SIG-M5 (cell line): Measurements from ENCODE around the gene WWC1.
"Not testable (repeated sequence)": the region's sequence is repeated elsewhere in the genome, so short reads cannot be mapped to it uniquely, and the experiment has no call there.

ENCODE experiments used
- DNase-seq: peaks from one replicate; lab custom pipeline; 2025; lab: John Stamatoyannopoulos, UW

The WWC1 gene

DNA sequence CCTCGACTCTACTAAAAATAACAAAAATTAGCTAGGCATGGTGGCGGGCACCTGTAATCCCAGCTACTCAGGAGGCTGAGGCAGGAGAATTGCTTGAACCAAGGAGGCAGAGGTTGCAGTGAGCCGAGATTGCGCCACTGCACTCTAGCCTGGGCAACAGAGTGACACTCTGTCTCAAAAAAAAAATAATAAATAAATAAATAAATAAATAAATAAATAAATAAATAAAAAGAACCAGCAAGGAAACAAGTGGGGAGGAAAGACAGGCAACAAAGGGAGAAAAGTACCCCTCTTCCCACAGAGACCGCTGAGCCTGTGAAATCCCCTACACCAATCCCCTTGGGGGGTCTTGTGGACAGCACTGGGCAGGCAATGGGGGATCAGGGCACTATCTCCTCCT, 4.6 kb upstream of the WWC1 start:
- DNase-seq = not testable (repeated sequence)

DNA sequence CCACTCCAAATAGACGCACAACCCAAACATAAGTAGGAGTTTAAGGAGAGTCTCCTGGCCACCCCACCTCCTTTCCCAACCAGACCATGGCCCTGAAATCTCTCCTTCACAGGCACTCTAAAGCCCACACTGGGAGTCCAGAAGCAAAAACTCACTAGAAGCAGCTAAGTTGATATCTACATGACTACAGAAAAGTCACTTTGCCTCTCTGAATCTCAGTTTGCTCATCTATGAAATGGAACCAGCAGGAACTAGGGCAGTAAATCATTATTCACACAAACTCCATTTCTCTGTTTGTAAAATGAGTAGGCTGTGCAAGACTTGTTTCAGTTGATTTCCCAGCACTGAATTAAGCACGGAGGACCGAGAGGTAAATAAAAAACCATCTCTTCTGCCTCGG, 4.1 kb upstream of the WWC1 start:
- no peak for DNase-seq

GRCh38 chr5:168288349-168289245, 2.8 kb upstream of the WWC1 start:
- DNase-seq = no peak

DNA sequence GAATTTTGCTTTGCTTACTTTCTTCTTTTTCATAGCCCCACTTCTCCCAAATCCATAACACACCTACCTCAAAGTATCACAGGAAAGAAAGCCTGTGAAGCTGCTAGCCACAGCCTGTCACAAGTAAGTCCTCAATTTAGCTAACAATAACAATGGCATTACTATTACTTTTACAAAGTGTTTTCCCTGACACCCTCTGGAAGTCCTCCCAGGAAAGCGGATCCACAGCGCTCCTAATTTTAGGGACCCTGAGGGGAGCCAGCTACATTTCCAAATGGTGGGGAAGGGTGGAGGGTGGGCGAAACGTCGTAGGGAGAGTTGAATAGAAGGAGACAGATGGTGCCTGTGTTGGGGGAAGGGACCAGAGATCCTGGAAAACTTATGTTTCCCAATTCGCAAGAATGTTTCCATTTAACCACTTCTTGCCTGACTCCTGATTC, 523 bp upstream of the WWC1 start:
- DNase-seq = no peak

DNA sequence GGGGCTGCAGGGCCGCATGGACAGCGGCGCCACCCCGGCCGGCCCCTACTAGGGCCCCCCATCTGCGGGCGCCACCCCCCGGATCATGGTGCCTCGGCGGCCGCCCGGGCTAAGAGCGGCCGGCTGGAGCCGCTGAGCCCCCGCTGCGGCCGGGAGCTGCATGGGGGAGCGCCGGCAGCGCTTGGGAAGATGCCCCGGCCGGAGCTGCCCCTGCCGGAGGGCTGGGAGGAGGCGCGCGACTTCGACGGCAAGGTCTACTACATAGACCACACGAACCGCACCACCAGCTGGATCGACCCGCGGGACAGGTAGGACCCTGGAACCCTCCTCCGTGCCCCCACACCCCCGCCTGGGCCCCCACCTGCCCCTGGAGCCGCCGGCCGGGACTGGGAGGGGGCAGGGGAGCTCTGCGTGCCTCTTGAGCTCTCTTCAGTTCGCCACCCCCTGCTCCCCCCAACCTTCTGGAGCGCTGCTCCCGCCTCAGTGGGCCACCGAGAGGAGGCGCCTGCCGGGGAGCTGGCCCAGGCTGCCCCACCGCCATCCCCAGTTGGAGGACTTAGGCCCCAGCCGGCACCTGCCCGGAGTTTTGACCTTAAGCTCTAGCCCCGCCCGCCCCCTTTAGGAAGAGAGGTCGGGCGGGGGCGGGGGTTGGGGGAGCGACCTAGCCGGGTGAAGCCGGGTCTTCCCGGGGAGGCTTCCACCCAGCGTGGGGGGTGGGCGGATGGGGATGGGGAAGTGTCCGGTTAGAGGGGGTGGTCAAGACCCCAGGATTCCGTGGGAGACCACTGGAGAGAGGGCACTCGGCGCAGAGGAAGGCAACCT, 730 bp downstream of the WWC1 start:
- no peak for DNase-seq

- no peak for DNase-seq
These were observed 1.6 kb downstream of the WWC1 start for GRCh38 chr5:168292786-168293696.

DNA sequence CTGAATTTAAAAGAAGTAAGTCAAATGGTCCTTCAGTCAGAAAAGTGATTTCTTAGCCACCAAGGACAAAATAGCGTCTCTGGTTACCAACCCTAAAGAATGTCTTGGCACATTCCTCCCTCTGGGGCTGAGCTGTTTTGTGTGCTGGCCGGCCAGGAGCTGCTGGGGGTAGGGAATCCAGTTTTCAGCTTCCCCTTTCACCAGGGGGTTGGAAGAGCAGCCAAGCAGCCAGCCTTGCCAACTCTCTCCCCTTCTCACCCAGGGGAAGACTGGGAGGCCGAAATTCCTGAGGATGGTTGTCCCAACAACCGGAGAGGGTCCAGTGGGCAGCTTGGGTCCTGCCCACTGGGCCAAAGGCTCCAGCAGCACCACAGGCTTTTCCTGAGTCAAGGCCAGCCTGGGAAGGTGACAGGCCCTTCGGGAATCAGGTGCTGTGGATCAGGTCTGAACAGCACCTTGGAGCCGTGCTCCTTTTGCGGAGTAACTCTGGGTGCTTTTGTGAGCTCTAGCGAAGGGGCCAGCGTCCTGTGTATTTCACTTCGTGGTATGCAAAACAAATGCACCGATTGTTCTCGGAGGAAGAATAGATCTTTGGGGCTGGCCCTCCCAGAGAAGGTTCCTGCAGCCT, 4.2 kb downstream of the WWC1 start:
- DNase-seq = no peak

DNA sequence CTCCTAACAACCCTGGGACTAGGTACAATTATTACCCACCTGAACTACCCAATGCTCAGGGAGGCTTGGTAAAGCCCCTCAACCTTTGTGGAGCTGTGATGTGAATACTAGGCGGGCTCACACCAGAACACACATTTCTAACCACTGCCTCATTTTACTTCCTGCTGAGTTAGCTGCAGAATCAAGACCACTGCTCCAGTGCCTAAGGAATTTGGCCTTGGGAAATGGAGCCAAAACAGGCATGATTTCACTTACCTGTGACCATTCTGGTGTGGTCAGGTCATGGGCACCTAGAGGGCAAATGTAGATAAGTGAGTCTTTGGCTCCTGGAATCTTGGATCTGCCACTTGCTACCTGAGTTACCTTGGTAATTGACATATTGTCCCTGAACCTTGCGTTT, 5.2 kb downstream of the WWC1 start:
- no peak for DNase-seq

DNA sequence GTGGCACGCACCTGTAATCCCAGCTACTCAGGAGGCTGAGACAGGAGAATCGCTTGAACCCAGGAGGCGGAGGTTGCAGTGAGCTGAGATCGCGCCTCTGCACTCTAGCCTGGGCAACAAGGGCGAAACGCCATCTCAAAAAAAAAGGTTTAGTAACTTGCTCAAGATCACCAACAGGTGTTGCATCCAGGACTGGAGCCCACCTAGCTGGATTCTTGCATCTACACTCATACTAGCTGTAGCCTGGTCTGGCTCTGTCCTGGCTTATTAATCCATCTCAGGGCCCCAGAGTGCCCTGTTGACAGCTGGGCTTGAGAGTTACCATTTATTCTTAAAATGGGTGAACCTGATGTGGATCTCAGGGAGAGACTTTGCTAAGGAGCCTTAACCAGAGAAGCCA, 7.5 kb downstream of the WWC1 start:
- DNase-seq = no peak

DNA sequence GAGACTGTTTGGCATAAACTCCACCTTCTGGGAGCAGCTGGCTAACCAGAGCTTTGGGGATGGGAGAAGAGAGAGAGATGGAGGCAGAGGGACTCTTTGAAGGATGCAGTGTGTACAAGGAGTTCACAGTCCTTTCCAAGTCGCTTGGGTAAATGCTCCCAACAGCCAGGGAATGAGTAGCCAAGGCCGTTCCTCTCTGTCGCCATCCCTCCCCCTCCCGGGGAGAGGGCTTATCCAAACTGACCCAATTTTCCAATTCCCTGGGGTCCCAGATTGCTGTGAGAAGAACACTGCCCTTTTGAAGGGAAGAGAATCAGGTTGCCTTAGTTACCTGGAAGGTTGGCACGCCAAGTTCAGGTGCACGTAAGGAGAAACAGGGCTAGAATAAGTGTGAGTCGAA, 7.9 kb downstream of the WWC1 start:
- DNase-seq = no peak

- no peak for DNase-seq
These were observed 9.1 kb downstream of the WWC1 start for GRCh38 chr5:168300326-168301182.

- no peak for DNase-seq
These were observed 10.3 kb downstream of the WWC1 start for GRCh38 chr5:168301593-168302390.

GRCh38 chr5:168302785-168303184, 11.3 kb downstream of the WWC1 start:
- DNase-seq = no peak

DNA sequence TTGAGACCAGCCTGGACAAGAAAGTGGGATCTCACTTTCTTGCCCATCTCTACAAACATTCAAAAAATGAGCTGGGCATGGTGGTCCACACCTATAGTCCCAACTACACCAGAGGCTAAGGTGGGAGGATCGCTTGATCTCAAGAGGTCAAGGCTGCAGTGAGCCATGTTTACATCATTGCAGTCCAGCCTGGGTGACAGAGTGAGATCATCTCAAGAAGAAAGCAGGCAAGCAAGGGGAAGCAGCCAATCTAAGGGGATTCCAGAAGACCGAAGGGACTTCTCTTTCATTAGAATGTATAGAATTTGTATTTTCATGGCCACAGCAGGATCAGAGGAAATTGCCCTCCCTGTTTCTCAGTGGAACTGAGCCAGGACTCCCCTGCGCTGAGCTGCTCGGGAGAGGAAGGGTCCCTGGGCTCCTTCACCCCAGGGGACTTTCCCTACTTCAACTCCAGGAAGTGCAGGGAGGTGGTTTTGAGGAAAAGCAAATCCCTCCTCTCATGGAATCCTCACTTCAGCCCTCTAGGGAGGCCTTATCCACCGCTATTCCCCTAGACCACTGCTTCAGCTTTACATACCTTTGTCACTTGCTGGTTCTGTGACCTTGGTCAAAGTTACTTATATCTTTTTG, 12.1 kb downstream of the WWC1 start:
- DNase-seq = no peak

DNA sequence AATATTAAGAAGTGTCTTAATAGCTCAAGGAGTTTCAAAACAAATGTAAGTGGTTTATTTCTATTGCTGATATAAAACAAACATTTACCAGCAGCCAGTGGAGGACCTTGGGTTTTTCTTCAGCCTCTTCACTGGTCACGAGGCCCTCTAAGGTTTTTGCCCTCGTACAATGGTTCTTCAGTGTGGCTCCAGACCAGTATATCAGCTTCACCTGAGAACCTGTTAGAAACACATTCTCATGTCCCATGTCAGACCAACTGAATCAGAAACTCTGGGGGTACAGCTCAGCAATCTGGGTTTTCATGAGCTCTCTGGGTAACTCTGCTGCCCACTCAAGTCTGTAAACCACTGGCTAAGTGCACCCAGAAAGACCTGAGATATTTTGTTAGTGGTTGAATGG, 12.9 kb downstream of the WWC1 start:
- no peak for DNase-seq

- DNase-seq = no peak
These were observed 13.8 kb downstream of the WWC1 start for GRCh38 chr5:168305281-168305680.

GRCh38 chr5:168307022-168307421, 15.6 kb downstream of the WWC1 start:
- DNase-seq = no peak

DNA sequence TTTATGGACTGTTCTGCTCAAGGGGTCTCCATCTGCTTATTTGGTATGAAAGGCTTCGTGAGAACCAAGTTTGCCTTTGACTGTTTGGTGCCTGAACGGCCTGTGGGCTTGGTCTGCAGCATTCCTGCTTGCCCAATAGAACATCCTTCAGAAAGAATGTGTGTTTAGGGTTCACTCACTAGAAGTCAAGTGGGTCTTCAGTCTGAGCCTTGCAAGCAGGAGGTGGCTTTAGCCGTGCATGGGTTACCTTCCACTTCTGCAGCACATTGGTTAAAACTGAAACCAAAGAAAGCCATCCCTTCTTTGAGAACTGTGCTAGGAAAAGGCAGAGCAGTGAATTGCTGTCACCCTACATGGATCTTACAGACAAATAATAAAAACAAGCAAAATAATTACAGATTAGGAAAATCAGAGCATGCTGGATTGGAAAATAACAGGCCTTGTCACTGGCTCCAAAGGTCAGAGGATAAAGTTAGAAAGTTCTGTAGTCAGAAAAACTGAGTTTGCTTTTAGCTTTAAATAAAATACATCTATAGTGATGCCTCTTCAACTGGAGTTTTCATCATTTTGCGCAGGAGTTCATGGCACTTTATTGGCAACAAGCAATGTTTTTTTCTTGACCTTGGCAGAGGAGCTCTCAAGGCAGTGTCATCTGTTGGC, 16.6 kb downstream of the WWC1 start:
- no peak for DNase-seq
